K562 (cell line): ENCODE measurements around the gene ZNF692. TPM values are rescaled to one million over a fixed set of nuclear protein-coding genes. Genes with fewer than 3 reads are reported as not detected.
A peak's percentile ranks its signal among the peaks of the same experiment; 100 is the strongest.

ENCODE experiments used
- ATAC-seq: fragments of 200-7000 bp; cut with Tn5 transposase; 3 replicates; pipeline ENCODE4 v1.9.1; 2020; ENCODE audit warnings: moderate library complexity
- BruUV-seq: library from RNA; stranded (reverse); fragments of 400-500 nt; replicated peaks from 2 replicates; lab custom pipeline; 2021; lab: Mats Ljungman, UMichigan
- CTCF ChIA-PET: fragments of 300-600 bp; formaldehyde crosslinking; extraction: SDS; loops from one replicate; lab custom pipeline; 2021; ENCODE audit warnings: low intra/inter-chr PET ratio; lab: Yijun Ruan, JAX
- POLR2A ChIA-PET: fragments of 300-600, 350-650 bp; sonication (Branson Sonifier 250); formaldehyde crosslinking; extraction: SDS; loops from one replicate; lab custom pipeline; 2021; ENCODE audit warnings: antibody characterized with exemption, inconsistent platforms; lab: Yijun Ruan, JAX
- DNase-seq, 4 experiments: peaks; one replicate each; pipeline versions ENCODE4 v3.0.0 to v3.0.0-alpha.2; 2011 to 2018; ENCODE audit warnings: low spot score in 3 of 4, mixed read lengths in 3 of 4; ENCODE audit errors: extremely low read depth in 1 of 4
- FAIRE-seq: peaks from 2 replicates; lab custom pipeline; 2011; peaks lifted over from hg19 to GRCh38; lab: Jason Lieb, UNC
- H2AFZ ChIP-seq: 2 replicates; pipeline ENCODE4 v1.6.0; 2011; ENCODE audit warnings: low read depth, low read length, control low read depth, inconsistent platforms
- H3K27ac ChIP-seq: fragments of 200-600 bp; 3 replicates; pipeline ENCODE4 v1.8.0; 2011; ENCODE audit warnings: low read depth, mild to moderate bottlenecking, control low read depth, inconsistent platforms, low read length, moderate library complexity, mixed read lengths; ENCODE audit errors: extremely low read depth
- H3K27me3 ChIP-seq, 2 experiments: fragments of 300-600 bp in 1 of 2; 2 replicates in 1 of 2; 3 replicates in 1 of 2; pipeline versions ENCODE4 v1.6.0 to v1.8.0; 2011; ENCODE audit warnings: inconsistent platforms in 2 of 2, low read length in 2 of 2, mild to moderate bottlenecking in 1 of 2, mixed read lengths in 1 of 2, moderate library complexity in 1 of 2; ENCODE audit not compliant: control insufficient read depth in 2 of 2, insufficient read depth in 2 of 2
- H3K36me3 ChIP-seq: fragments of 300-600 bp; 3 replicates; pipeline ENCODE4 v1.8.0; 2011; ENCODE audit warnings: mild to moderate bottlenecking, low read length, inconsistent platforms; ENCODE audit not compliant: control insufficient read depth, insufficient read depth
- H3K4me1 ChIP-seq, 2 experiments: fragments of 200-600 bp in 1 of 2; replicated peaks in 1 of 2; 2 replicates in 1 of 2; 3 replicates in 1 of 2; pipeline versions ENCODE4 v1.5.1 to v1.8.0; 2011; ENCODE audit warnings: inconsistent platforms in 2 of 2, low read length in 2 of 2, mild to moderate bottlenecking in 1 of 2, mixed read lengths in 1 of 2, moderate library complexity in 1 of 2; ENCODE audit not compliant: control insufficient read depth in 2 of 2, insufficient read depth in 2 of 2
- H3K4me2 ChIP-seq: 2 replicates; pipeline ENCODE4 v1.6.1; 2011; ENCODE audit warnings: low read length, control low read depth, inconsistent platforms, mixed read lengths; ENCODE audit not compliant: insufficient read depth
- H3K4me3 ChIP-seq: fragments of 200-600 bp; sonication (generic), shearing (Covaris generic); 2 replicates; pipeline ENCODE4 v1.5.1; 2016; ENCODE audit warnings: control low read depth, inconsistent platforms
- H3K79me2 ChIP-seq: fragments of 200-600 bp; 3 replicates; pipeline ENCODE4 v1.8.0; 2011; ENCODE audit warnings: low read length, inconsistent platforms; ENCODE audit not compliant: control insufficient read depth, insufficient read depth
- H3K9ac ChIP-seq, 2 experiments: 2 replicates each; pipeline versions ENCODE4 v1.6.0 to v1.6.1; 2011; ENCODE audit warnings: low read depth in 2 of 2, low read length in 2 of 2, control low read depth in 1 of 2, inconsistent platforms in 1 of 2, mild to moderate bottlenecking in 1 of 2, mixed read lengths in 1 of 2; ENCODE audit not compliant: insufficient read depth in 1 of 2
- H3K9me1 ChIP-seq: one replicate; pipeline ENCODE4 v1.6.0; 2011; ENCODE audit warnings: inconsistent platforms, mild to moderate bottlenecking, low read length, moderate library complexity; ENCODE audit not compliant: control insufficient read depth, insufficient read depth
- H3K9me3 ChIP-seq: replicated peaks from 2 replicates; pipeline ENCODE4 v1.5.1; 2011; ENCODE audit warnings: low read depth, low read length, inconsistent platforms; ENCODE audit not compliant: control insufficient read depth, insufficient read depth
- H4K20me1 ChIP-seq: replicated peaks from 2 replicates; pipeline ENCODE4 v1.6.1; 2011; ENCODE audit warnings: low read length, inconsistent platforms, mixed read lengths; ENCODE audit not compliant: control insufficient read depth, insufficient read depth
- BCOR ChIP-seq: fragments of 450-650 bp; IDR thresholded peaks from 2 replicates; pipeline ENCODE4 v1.6.1; 2016
- C11orf30 ChIP-seq: fragments of 450-650 bp; IDR thresholded peaks from 2 replicates; pipeline ENCODE4 v1.6.1; 2016; ENCODE audit warnings: low read depth, mild to moderate bottlenecking
- FOXP1 ChIP-seq: sonication (generic); formaldehyde crosslinking; IDR thresholded peaks from 2 replicates; pipeline ENCODE4 v1.8.0; 2022; ENCODE audit warnings: mild to moderate bottlenecking, missing genetic modification reagents
- GATAD2A ChIP-seq: fragments of 450-650 bp; IDR thresholded peaks from 2 replicates; pipeline ENCODE4 v1.6.1; 2017
- IRF9 ChIP-seq: fragments of 450-650 bp; IDR thresholded peaks from 2 replicates; pipeline ENCODE4 v1.6.1; 2016; ENCODE audit warnings: missing biosample characterization, missing genetic modification characterization
- MCM2 ChIP-seq: fragments of 450-650 bp; IDR thresholded peaks from 2 replicates; pipeline ENCODE4 v1.6.1; 2017; ENCODE audit warnings: low read depth, mild to moderate bottlenecking
- OTX1 ChIP-seq: fragments of 450-650 bp; formaldehyde crosslinking; IDR thresholded peaks from 2 replicates; pipeline ENCODE4 v1.4.0; 2022; ENCODE audit warnings: mild to moderate bottlenecking
- PTBP1 ChIP-seq: fragments of 200-400 bp; formaldehyde crosslinking; IDR thresholded peaks from 2 replicates; pipeline ENCODE4 v1.6.1; 2017; ENCODE audit warnings: low read depth, low read length
- SRSF7 ChIP-seq: fragments of 200-400 bp; formaldehyde crosslinking; optimal IDR thresholded peaks from 2 replicates; pipeline ENCODE3; 2017; ENCODE audit warnings: mild to moderate bottlenecking, low read depth, low read length
- STAT5A ChIP-seq: IDR thresholded peaks from 2 replicates; pipeline ENCODE4 v1.6.1; 2012; ENCODE audit warnings: low read length, inconsistent platforms, borderline replicate concordance
- ZNF398 ChIP-seq: fragments of 250-450 bp; sonication (Bioruptor Pico); IDR thresholded peaks from 2 replicates; pipeline ENCODE4 v1.8.0; 2021; ENCODE audit warnings: moderate library complexity, mild to moderate bottlenecking, inconsistent platforms
- ZNF445 ChIP-seq: fragments of 250-450 bp; sonication (Bioruptor Pico); IDR thresholded peaks from 2 replicates; pipeline ENCODE4 v1.4.0; 2020; ENCODE audit warnings: low read depth, mild to moderate bottlenecking, moderate library complexity
- ZNF511 ChIP-seq: sonication (generic); formaldehyde crosslinking; IDR thresholded peaks from 2 replicates; pipeline ENCODE4 v1.8.0; 2022; ENCODE audit warnings: mild to moderate bottlenecking, missing genetic modification reagents
- ZNF592 ChIP-seq: fragments of 450-650 bp; IDR thresholded peaks from 2 replicates; pipeline ENCODE4 v1.6.1; 2017; ENCODE audit warnings: antibody characterized with exemption, mild to moderate bottlenecking
- WGBS: fragments of 100-300 bp; shearing (Covaris generic); methylation state at CpG from one replicate; pipeline ENCODE4 v1.1.6; 2016; ENCODE audit warnings: low coverage, mixed read lengths; ENCODE audit not compliant: insufficient coverage; ENCODE audit errors: missing lambda C conversion rate; 5-methylcytosine and 5-hydroxymethylcytosine counted together
- in situ Hi-C: fragments of 300-500 bp; cut with MboI; formaldehyde crosslinking; loops from 4 replicates; pipeline ENCODE4 v1.15.0; 2018; ENCODE audit warnings: inconsistent platforms, mixed read lengths
- intact Hi-C: fragments of 100-400 bp; cut with micrococcal nuclease; formaldehyde crosslinking; loops from 2 replicates; pipeline ENCODE4 v1.14.2; 2022
- polyA plus RNA-seq, 8 experiments: library from polyadenylated mRNA; depleted of rRNA in 4 of 8; stranded (reverse) in 5 of 8; unstranded in 3 of 8; fragments of >200 nt; fragmentation: Nextera tagmentation in 2 of 8; fragmentation: Illumina TruSeq in 1 of 8; extraction: Ambion mirVana in 2 of 8; extraction: Trizol in 1 of 8; gene quantifications; 2 replicates each; pipeline versions ENCODE4 v1.2.1 to v1.2.3, GENCODE V29; 2011 to 2014; ENCODE audit warnings: inconsistent platforms in 1 of 8, missing spikeins in 1 of 8
- total RNA-seq, 7 experiments: library from RNA; depleted of rRNA in 6 of 7; stranded (reverse); fragments of >200 nt in 6 of 7; fragmentation: Illumina TruSeq in 2 of 7; extraction: Trizol in 2 of 7; gene quantifications; 2 replicates each; pipeline versions ENCODE4 v1.2.1 to v1.2.3, GENCODE V29; 2011 to 2021; ENCODE audit warnings: low replicate concordance in 1 of 7

Gene ZNF692
- total and polyA plus RNA-seq, 9 of the 15 experiments (the other 6 are each of a cell fraction or from before 2014, with no cell fraction given): 8.4 to 143 (median 55.9) TPM

GRCh38 chr1:248890549-248891498, 31.9 kb upstream of the ZNF692 start:
- Histone ChIP-seq H4K20me1 (no peaks in the 10 kb centered on the region), H2AFZ (peak overlapping the region; percentile 75), H3K9me3 (no peaks in the 10 kb centered on the region), H3K9me1 (no peaks in the 10 kb centered on the region), H3K9ac (peak overlapping the region; percentile 38 to 68; a peak in 3 of 4 replicates), H3K4me2 (peak overlapping the region; percentile 42), H3K4me1 (peaks cover 26 to 54% of the 10 kb centered on the region in 2 experiments), H3K79me2 (no peaks in the 10 kb centered on the region), H3K36me3 (no peaks in the 10 kb centered on the region), H3K4me3 (no peak overlapping the region), H3K27me3 (no peaks in the 10 kb centered on the region), H3K27ac (peak overlapping the region; percentile 94)
- POLR2A ChIA-PET: interaction anchor here (1.8 kb wide), 1 partner anchor 10 kb away, joined by 5 read pairs; no protein-coding TSS in a partner anchor
- intact Hi-C loops: no loop called here
- WGBS: 59% methylated on average over 7 of the region's 9 CpGs
- FAIRE-seq (peak; percentile 37), DNase-seq (peak in 3 of 4 experiments; percentile 48 to 59 (median 51)), ATAC-seq (peak; percentile 58)
- in situ Hi-C loops: no loop called here
- CTCF ChIA-PET: interaction anchor here (0.7 kb wide), 1 partner anchor 20 kb away, joined by 3 read pairs; no protein-coding TSS in a partner anchor
- no TSS peak for BruUV-seq
- TF ChIP-seq PTBP1 (no peak), ZNF511 (no peak), ZNF592 (peak; percentile 42), OTX1 (CRISPR knock-in tag) (peak; percentile 87), C11orf30 (no peak), MCM2 (no peak), GATAD2A (0 out of 2 replicates have a peak, but pooled peaks have one; percentile 57), FOXP1 (CRISPR knock-in tag) (no peak), STAT5A (0 out of 2 replicates have a peak, but pooled peaks have one; percentile 13), ZNF445 (no peak), BCOR (peak; percentile 33; the same call in 1 of the 2 replicates), SRSF7 (no peak), ZNF398 (CRISPR knock-in tag) (no peak), IRF9 (tag) (0 out of 2 replicates have a peak, but pooled peaks have one; percentile 14)
